Measurements from ENCODE around the gene LY6G6C. TPM values are rescaled to one million over a fixed set of nuclear protein-coding genes. Genes with fewer than 3 reads are reported as not detected.

Gene LY6G6C
- total and polyA plus RNA-seq, 2 of the 13 experiments (the other 11 are each of a cell fraction or from before 2014, with no cell fraction given), result 0.15 TPM; not detected in 1

DNA sequence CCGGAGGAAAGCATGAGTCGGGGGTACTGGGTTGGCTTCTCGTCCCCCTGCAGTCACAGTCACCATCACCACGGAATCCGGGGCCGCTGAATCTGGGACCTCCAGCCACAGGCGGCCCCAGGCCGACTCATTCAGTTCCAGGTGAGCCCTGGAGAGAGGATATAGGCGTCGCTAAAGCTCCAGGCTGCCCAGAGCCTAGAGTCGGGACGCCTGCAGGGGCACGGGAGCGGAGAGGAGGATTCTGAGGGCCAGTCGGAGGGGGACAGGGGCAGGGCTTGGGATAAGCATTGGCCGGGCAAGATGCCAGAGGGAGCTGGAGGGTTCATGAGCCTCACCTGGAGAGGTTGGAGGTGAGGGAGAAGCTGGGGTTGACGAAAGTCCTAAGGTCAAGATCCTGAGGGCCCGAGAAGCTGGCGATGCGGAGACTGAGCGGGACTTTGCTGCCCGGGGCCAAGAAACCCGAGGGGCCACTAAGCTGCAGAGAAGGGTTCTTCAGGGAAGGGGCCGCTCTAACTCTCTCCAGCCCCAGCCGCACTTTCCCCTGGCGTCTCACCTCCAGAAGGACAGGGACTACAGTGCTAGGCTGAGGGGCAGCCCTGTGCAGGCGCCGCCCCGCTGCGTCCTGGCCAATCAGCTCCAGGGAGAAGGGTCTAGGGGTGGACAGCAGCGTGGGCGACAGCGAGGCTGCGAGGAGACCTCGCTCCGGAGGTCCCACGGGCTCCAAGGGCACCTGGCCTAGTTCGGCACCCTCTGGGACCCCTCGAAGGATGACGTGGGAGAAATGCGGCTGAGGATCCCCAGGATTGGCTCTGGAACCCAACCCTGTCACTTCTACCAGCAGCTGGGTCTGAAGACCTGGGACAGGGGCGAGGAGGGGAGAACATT is 44.6 kb upstream of the LY6G6C start (continued):
- TF ChIP-seq ELF3 (CRISPR knock-in tag; IDR thresholded peaks at IDR 0.05) (peak; percentile 54; the same call in 1 of the 2 replicates), TBX2 (CRISPR knock-in tag; IDR thresholded peaks at IDR 0.05; ENCODE audit: borderline replicate concordance) (peak; percentile 75; the same call in 1 of the 2 replicates), STAG1 (CRISPR knock-in tag; IDR thresholded peaks at IDR 0.05) (peak; percentile 32; the same call in 1 of the 2 replicates), RFXANK (CRISPR knock-in tag; IDR thresholded peaks at IDR 0.05) (peak; percentile 30; the same call in 1 of the 2 replicates), RXRA (CRISPR knock-in tag; IDR thresholded peaks at IDR 0.05) (peak; percentile 44), ESRRA (CRISPR knock-in tag; IDR thresholded peaks at IDR 0.05; ENCODE audit: low read depth) (peak; percentile 46; the same call in 1 of the 2 replicates), REPIN1 (CRISPR knock-in tag; IDR thresholded peaks at IDR 0.05; ENCODE audit: borderline replicate concordance, low read depth) (no peak), ARNT2 (CRISPR knock-in tag; IDR thresholded peaks at IDR 0.05; ENCODE audit: low read depth) (0 out of 2 replicates have a peak, but pooled peaks have one; percentile 70), SALL1 (CRISPR knock-in tag; IDR thresholded peaks at IDR 0.05) (peak; percentile 86), ZNF782 (CRISPR knock-in tag; IDR thresholded peaks at IDR 0.05; ENCODE audit: borderline replicate concordance) (peak; percentile 84; the same call in 1 of the 2 replicates)
- TF ChIP-seq, protein P1, sequence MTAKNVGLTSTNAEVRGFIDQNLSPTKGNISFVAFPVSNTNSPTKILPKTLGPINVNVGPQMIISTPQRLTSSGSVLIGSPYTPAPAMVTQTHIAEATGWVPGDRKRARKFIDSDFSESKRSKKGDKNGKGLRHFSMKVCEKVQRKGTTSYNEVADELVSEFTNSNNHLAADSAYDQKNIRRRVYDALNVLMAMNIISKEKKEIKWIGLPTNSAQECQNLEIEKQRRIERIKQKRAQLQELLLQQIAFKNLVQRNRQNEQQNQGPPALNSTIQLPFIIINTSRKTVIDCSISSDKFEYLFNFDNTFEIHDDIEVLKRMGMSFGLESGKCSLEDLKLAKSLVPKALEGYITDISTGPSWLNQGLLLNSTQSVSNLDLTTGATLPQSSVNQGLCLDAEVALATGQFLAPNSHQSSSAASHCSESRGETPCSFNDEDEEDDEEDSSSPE (CRISPR knock-in tag; IDR thresholded peaks at IDR 0.05), result peak; percentile 53; the same call in 1 of the 2 replicates
- TF ChIP-seq, protein P2, sequence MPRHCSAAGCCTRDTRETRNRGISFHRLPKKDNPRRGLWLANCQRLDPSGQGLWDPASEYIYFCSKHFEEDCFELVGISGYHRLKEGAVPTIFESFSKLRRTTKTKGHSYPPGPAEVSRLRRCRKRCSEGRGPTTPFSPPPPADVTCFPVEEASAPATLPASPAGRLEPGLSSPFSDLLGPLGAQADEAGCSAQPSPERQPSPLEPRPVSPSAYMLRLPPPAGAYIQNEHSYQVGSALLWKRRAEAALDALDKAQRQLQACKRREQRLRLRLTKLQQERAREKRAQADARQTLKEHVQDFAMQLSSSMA (CRISPR knock-in tag; IDR thresholded peaks at IDR 0.05), result 0 out of 2 replicates have a peak, but pooled peaks have one; percentile 58
- TF ChIP-seq, protein P3, sequence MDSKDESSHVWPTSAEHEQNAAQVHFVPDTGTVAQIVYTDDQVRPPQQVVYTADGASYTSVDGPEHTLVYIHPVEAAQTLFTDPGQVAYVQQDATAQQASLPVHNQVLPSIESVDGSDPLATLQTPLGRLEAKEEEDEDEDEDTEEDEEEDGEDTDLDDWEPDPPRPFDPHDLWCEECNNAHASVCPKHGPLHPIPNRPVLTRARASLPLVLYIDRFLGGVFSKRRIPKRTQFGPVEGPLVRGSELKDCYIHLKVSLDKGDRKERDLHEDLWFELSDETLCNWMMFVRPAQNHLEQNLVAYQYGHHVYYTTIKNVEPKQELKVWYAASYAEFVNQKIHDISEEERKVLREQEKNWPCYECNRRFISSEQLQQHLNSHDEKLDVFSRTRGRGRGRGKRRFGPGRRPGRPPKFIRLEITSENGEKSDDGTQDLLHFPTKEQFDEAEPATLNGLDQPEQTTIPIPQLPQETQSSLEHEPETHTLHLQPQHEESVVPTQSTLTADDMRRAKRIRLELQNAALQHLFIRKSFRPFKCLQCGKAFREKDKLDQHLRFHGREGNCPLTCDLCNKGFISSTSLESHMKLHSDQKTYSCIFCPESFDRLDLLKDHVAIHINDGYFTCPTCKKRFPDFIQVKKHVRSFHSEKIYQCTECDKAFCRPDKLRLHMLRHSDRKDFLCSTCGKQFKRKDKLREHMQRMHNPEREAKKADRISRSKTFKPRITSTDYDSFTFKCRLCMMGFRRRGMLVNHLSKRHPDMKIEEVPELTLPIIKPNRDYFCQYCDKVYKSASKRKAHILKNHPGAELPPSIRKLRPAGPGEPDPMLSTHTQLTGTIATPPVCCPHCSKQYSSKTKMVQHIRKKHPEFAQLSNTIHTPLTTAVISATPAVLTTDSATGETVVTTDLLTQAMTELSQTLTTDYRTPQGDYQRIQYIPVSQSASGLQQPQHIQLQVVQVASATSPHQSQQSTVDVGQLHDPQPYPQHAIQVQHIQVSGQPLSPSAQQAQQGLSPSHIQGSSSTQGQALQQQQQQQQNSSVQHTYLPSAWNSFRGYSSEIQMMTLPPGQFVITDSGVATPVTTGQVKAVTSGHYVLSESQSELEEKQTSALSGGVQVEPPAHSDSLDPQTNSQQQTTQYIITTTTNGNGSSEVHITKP (CRISPR knock-in tag; IDR thresholded peaks at IDR 0.05; ENCODE audit: low read depth), result peak; percentile 63; the same call in 1 of the 2 replicates
- TF ChIP-seq, protein P4, sequence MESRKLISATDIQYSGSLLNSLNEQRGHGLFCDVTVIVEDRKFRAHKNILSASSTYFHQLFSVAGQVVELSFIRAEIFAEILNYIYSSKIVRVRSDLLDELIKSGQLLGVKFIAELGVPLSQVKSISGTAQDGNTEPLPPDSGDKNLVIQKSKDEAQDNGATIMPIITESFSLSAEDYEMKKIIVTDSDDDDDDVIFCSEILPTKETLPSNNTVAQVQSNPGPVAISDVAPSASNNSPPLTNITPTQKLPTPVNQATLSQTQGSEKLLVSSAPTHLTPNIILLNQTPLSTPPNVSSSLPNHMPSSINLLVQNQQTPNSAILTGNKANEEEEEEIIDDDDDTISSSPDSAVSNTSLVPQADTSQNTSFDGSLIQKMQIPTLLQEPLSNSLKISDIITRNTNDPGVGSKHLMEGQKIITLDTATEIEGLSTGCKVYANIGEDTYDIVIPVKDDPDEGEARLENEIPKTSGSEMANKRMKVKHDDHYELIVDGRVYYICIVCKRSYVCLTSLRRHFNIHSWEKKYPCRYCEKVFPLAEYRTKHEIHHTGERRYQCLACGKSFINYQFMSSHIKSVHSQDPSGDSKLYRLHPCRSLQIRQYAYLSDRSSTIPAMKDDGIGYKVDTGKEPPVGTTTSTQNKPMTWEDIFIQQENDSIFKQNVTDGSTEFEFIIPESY (CRISPR knock-in tag; IDR thresholded peaks at IDR 0.05), result 0 out of 2 replicates have a peak, but pooled peaks have one; percentile 12
- TF ChIP-seq, protein P5, sequence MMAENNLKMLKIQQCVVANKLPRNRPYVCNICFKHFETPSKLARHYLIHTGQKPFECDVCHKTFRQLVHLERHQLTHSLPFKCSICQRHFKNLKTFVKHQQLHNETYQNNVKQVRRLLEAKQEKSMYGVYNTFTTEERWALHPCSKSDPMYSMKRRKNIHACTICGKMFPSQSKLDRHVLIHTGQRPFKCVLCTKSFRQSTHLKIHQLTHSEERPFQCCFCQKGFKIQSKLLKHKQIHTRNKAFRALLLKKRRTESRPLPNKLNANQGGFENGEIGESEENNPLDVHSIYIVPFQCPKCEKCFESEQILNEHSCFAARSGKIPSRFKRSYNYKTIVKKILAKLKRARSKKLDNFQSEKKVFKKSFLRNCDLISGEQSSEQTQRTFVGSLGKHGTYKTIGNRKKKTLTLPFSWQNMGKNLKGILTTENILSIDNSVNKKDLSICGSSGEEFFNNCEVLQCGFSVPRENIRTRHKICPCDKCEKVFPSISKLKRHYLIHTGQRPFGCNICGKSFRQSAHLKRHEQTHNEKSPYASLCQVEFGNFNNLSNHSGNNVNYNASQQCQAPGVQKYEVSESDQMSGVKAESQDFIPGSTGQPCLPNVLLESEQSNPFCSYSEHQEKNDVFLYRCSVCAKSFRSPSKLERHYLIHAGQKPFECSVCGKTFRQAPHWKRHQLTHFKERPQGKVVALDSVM (CRISPR knock-in tag; IDR thresholded peaks at IDR 0.05), result peak; percentile 66; the same call in 1 of the 2 replicates
- TF ChIP-seq, protein P6, sequence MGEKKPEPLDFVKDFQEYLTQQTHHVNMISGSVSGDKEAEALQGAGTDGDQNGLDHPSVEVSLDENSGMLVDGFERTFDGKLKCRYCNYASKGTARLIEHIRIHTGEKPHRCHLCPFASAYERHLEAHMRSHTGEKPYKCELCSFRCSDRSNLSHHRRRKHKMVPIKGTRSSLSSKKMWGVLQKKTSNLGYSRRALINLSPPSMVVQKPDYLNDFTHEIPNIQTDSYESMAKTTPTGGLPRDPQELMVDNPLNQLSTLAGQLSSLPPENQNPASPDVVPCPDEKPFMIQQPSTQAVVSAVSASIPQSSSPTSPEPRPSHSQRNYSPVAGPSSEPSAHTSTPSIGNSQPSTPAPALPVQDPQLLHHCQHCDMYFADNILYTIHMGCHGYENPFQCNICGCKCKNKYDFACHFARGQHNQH (CRISPR knock-in tag; IDR thresholded peaks at IDR 0.05), result peak; percentile 45; the same call in 1 of the 2 replicates

Measured in HepG2 (cell line).